HepG2 (cell line): Measurements from ENCODE around the gene IRGM. TPM values are rescaled to one million over a fixed set of nuclear protein-coding genes. Genes with fewer than 3 reads are reported as not detected.

Experiments
- ATAC-seq: fragments of 200-7000 bp; cut with Tn5 transposase; 3 replicates; pipeline ENCODE4 v1.9.1; 2020; ENCODE audit warnings: mild to moderate bottlenecking, moderate library complexity
- BruUV-seq: library from RNA; stranded (reverse); fragments of 400-500 nt; replicated peaks from 2 replicates; lab custom pipeline; 2021; lab: Mats Ljungman, UMichigan
- CTCF ChIA-PET: fragments of 300-600 bp; formaldehyde crosslinking; extraction: SDS; loops from one replicate; lab custom pipeline; 2021; ENCODE audit warnings: low total read pairs, inconsistent platforms, low intra/inter-chr PET ratio; lab: Yijun Ruan, JAX
- POLR2A ChIA-PET: fragments of 350-600 bp; sonication (Branson Sonifier 250); formaldehyde crosslinking; loops from one replicate; lab custom pipeline; 2020; ENCODE audit warnings: antibody characterized with exemption, inconsistent platforms; lab: Yijun Ruan, JAX
- DNase-seq: peaks from one replicate; pipeline ENCODE4 v3.0.0-alpha.2; 2015; ENCODE audit warnings: low spot score
- FAIRE-seq: peaks from 3 replicates; lab custom pipeline; 2011; peaks lifted over from hg19 to GRCh38; lab: Jason Lieb, UNC
- H2AFZ ChIP-seq: one replicate; pipeline ENCODE4 v1.6.1; 2011; ENCODE audit warnings: low read length, inconsistent platforms
- H3K27ac ChIP-seq: fragments of 300-600 bp; 3 replicates; pipeline ENCODE4 v1.8.0; 2011; ENCODE audit warnings: mixed run types, mild to moderate bottlenecking, mixed read lengths, low read length, inconsistent platforms; ENCODE audit not compliant: insufficient read depth; ENCODE audit errors: extremely low read length
- H3K27me3 ChIP-seq, 2 experiments: fragments of 200-600 bp in 1 of 2; 2 replicates in 1 of 2; 3 replicates in 1 of 2; pipeline versions ENCODE4 v1.6.0 to v1.8.0; 2011; ENCODE audit warnings: low read length in 2 of 2, mild to moderate bottlenecking in 2 of 2, moderate library complexity in 2 of 2, inconsistent platforms in 1 of 2; ENCODE audit not compliant: insufficient read depth in 2 of 2, control insufficient read depth in 1 of 2
- H3K36me3 ChIP-seq, 2 experiments: fragments of 200-600 bp in 1 of 2; replicated peaks in 1 of 2; 2 replicates in 1 of 2; 3 replicates in 1 of 2; pipeline versions ENCODE4 v1.5.1 to v1.8.0; 2011; ENCODE audit warnings: low read length in 2 of 2, inconsistent platforms in 1 of 2; ENCODE audit not compliant: insufficient read depth in 2 of 2, control insufficient read depth in 1 of 2
- H3K4me1 ChIP-seq: 2 replicates; pipeline ENCODE4 v1.5.1; 2012; ENCODE audit warnings: low read length, inconsistent platforms; ENCODE audit not compliant: insufficient read depth
- H3K4me2 ChIP-seq: 2 replicates; pipeline ENCODE4 v1.6.0; 2011; ENCODE audit warnings: low read depth, low read length, inconsistent platforms
- H3K4me3 ChIP-seq, 3 experiments: fragments of 200-600 bp in 1 of 3; sonication (generic), shearing (Covaris generic) in 1 of 3; replicated peaks in 1 of 3; 2 replicates each; pipeline ENCODE4 v1.5.1; 2011 to 2016; ENCODE audit warnings: low read length in 3 of 3, inconsistent platforms in 2 of 3, low read depth in 2 of 3, mild to moderate bottlenecking in 2 of 3, control low read depth in 1 of 3, mixed read lengths in 1 of 3; ENCODE audit not compliant: insufficient read depth in 1 of 3
- H3K79me2 ChIP-seq: one replicate; pipeline ENCODE4 v1.6.1; 2011; ENCODE audit warnings: low read length, inconsistent platforms; ENCODE audit not compliant: insufficient read depth
- H3K9ac ChIP-seq: 2 replicates; pipeline ENCODE4 v1.6.0; 2011; ENCODE audit warnings: mild to moderate bottlenecking, low read depth, low read length, inconsistent platforms; ENCODE audit not compliant: insufficient read depth
- H3K9me3 ChIP-seq: 2 replicates; pipeline ENCODE4 v1.5.1; 2012; ENCODE audit warnings: mild to moderate bottlenecking, low read length
- H4K20me1 ChIP-seq: 2 replicates; pipeline ENCODE4 v1.6.0; 2011; ENCODE audit warnings: inconsistent platforms, mild to moderate bottlenecking, low read length, moderate library complexity; ENCODE audit not compliant: insufficient read depth
- BCL6 ChIP-seq: IDR thresholded peaks from 2 replicates; pipeline ENCODE4 v1.6.1; 2016; ENCODE audit warnings: missing genetic modification reagents, missing compliant biosample characterization
- EP300 ChIP-seq, 3 experiments: sonication (generic) in 1 of 3; formaldehyde crosslinking in 1 of 3; IDR thresholded peaks; 2 replicates each; pipeline versions ENCODE4 v1.5.1 to v1.6.1; 2011 to 2020; ENCODE audit warnings: low read depth in 2 of 3, low read length in 2 of 3, borderline replicate concordance in 1 of 3, improper control_type of control experiment in 1 of 3, mild to moderate bottlenecking in 1 of 3, missing genetic modification reagents in 1 of 3, moderate library complexity in 1 of 3
- HNRNPLL ChIP-seq: fragments of 200-400 bp; formaldehyde crosslinking; IDR thresholded peaks from 2 replicates; pipeline ENCODE4 v1.6.1; 2017; ENCODE audit warnings: mild to moderate bottlenecking, low read depth, low read length; ENCODE audit not compliant: poor library complexity, severe bottlenecking
- RXRA ChIP-seq: sonication (generic); formaldehyde crosslinking; IDR thresholded peaks from 2 replicates; pipeline ENCODE4 v1.5.1; 2020; ENCODE audit warnings: missing genetic modification reagents
- SKI ChIP-seq: fragments of 450-650 bp; IDR thresholded peaks from one replicate; pipeline ENCODE4 v1.6.1; 2018; ENCODE audit warnings: mild to moderate bottlenecking; ENCODE audit not compliant: partially characterized antibody
- TCF12 ChIP-seq, 2 experiments: fragments of 450-650 bp in 1 of 2; sonication (generic) in 1 of 2; formaldehyde crosslinking in 1 of 2; IDR thresholded peaks; 2 replicates each; pipeline versions ENCODE4 v1.6.1 to v1.8.0; 2017 to 2022; ENCODE audit warnings: antibody characterized with exemption in 1 of 2, mild to moderate bottlenecking in 1 of 2, missing genetic modification reagents in 1 of 2, moderate library complexity in 1 of 2
- ZNF12 ChIP-seq: sonication (generic); formaldehyde crosslinking; IDR thresholded peaks from 2 replicates; pipeline ENCODE4 v1.5.0; 2020; ENCODE audit warnings: missing genetic modification reagents
- ZNF136 ChIP-seq: sonication (generic); formaldehyde crosslinking; IDR thresholded peaks from 2 replicates; pipeline ENCODE4 v1.8.1; 2022; ENCODE audit warnings: low read depth, mild to moderate bottlenecking, moderate library complexity, missing genetic modification reagents
- ZNF331 ChIP-seq: sonication (generic); formaldehyde crosslinking; IDR thresholded peaks from 2 replicates; pipeline ENCODE4 v1.4.0; 2020; ENCODE audit warnings: missing genetic modification reagents
- ZNF549 ChIP-seq: sonication (generic); formaldehyde crosslinking; IDR thresholded peaks from 2 replicates; pipeline ENCODE4 v1.5.0; 2020; ENCODE audit warnings: missing genetic modification reagents
- ZNF644 ChIP-seq: IDR thresholded peaks from 2 replicates; pipeline ENCODE4 v1.6.1; 2016; ENCODE audit warnings: low read depth
- WGBS: methylation state at CpG from one replicate; pipeline ENCODE4 v1.1.6; 2017; ENCODE audit warnings: low lambda C conversion rate; 5-methylcytosine and 5-hydroxymethylcytosine counted together
- in situ Hi-C: cut with HindIII; loops from 2 replicates; pipeline ENCODE4 v1.10.0; 2017; ENCODE audit warnings: low pct_unique_long_range_greater_than_20kb; ENCODE audit not compliant: extremely low pct_ligation_motif_present
- intact Hi-C: fragments of 100-400 bp; cut with micrococcal nuclease; formaldehyde crosslinking; loops from one replicate; pipeline ENCODE4 v1.10.0; 2022; ENCODE audit not compliant: unreplicated experiment
- polyA plus RNA-seq, 8 experiments: library from polyadenylated mRNA; depleted of rRNA in 3 of 8; stranded (reverse) in 7 of 8; unstranded in 1 of 8; fragments of >200 nt; fragmentation: Illumina TruSeq in 4 of 8; extraction: Trizol in 4 of 8; gene quantifications; 2 replicates each; pipeline versions ENCODE4 v1.2.1 to v1.2.3, GENCODE V29; 2011 to 2016; ENCODE audit warnings: low read depth in 4 of 8, missing spikeins in 1 of 8, mixed read lengths in 1 of 8; ENCODE audit not compliant: insufficient read depth in 1 of 8
- total RNA-seq, 5 experiments: library from RNA; depleted of rRNA; stranded (reverse); fragments of >200 nt; fragmentation: Illumina TruSeq; extraction: Trizol; gene quantifications; 2 replicates each; pipeline ENCODE4 v1.2.3, GENCODE V29; 2016; ENCODE audit warnings: low read depth in 1 of 5
- TF ChIP-seq, protein P1 (sequence below): sonication (generic); formaldehyde crosslinking; IDR thresholded peaks from 2 replicates; pipeline ENCODE4 v1.5.1; 2020; ENCODE audit warnings: mild to moderate bottlenecking, moderate library complexity, missing genetic modification reagents
- TF ChIP-seq, protein P2 (sequence below): IDR thresholded peaks from 2 replicates; pipeline ENCODE4 v1.4.0; 2020; ENCODE audit warnings: mild to moderate bottlenecking, missing genetic modification reagents
- TF ChIP-seq, protein P3 (sequence below): sonication (generic); formaldehyde crosslinking; IDR thresholded peaks from 2 replicates; pipeline ENCODE4 v1.4.0; 2020; ENCODE audit warnings: missing genetic modification reagents
- TF ChIP-seq, protein P4 (sequence below): sonication (generic); formaldehyde crosslinking; IDR thresholded peaks from 2 replicates; pipeline ENCODE4 v1.4.0; 2020; ENCODE audit warnings: missing genetic modification reagents

The IRGM gene
- total and polyA plus RNA-seq, 2 of the 13 experiments (the other 11 are each of a cell fraction or from before 2014, with no cell fraction given), result not detected

DNA sequence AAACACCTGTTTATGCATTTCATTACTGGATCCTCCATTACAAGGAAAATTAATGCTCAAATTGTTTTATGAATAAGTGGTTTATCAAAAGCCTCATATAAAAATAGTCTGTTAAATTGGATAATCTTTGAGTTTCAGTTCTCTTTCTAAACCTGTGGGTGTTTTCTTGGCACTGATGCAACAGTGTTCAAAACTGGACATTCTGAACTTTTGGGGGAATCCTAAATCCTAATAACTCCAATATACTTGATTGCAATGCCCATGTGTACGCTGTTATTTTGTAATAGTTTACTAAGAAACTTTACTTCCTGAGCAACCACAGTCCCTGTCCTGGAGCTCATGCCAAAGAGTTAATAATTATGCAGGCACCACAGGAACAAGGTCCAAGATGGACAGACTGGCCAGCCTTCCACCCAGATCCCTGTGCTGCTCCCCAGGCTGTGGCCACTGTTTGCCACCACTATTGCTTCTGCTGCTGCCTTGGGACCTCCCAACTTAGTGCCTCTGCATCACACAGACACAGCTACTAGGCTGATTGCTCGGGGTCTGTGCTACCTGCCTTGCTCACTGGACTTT, 14.0 kb downstream of the IRGM start:
- H3K27me3 ChIP-seq, result no peaks in the 10 kb centered on the region
- no peak for FAIRE-seq
- BruUV-seq, result no TSS peak
- peaks cover 18% of the 10 kb centered on the region for H3K4me1 ChIP-seq
- in situ Hi-C loops, result no loop called here
- H2AFZ ChIP-seq, result no peak overlapping the region
- H3K9ac ChIP-seq, result no peak overlapping the region
- no peak overlapping the region for H3K27ac ChIP-seq
- ATAC-seq, result peak; percentile 100
- no peaks in the 10 kb centered on the region for H3K36me3 ChIP-seq
- DNase-seq, result peak; percentile 47
- no peaks in the 10 kb centered on the region for H4K20me1 ChIP-seq
- whole genome bisulfite sequencing, result 0% methylated on average over 2 of the region's 2 CpGs
- ChIA-PET POLR2A (no interaction called here), CTCF (no interaction called here)
- H3K79me2 ChIP-seq, result no peaks in the 10 kb centered on the region
- H3K9me3 ChIP-seq, result no peaks in the 10 kb centered on the region
- intact Hi-C loops, result no loop called here
- H3K4me3 ChIP-seq, result peak overlapping the region in 1 of 3 experiments; percentile 35; a peak in 1 of 6 replicates
- peak overlapping the region; percentile 64 for H3K4me2 ChIP-seq
- TF ChIP-seq, protein P1, sequence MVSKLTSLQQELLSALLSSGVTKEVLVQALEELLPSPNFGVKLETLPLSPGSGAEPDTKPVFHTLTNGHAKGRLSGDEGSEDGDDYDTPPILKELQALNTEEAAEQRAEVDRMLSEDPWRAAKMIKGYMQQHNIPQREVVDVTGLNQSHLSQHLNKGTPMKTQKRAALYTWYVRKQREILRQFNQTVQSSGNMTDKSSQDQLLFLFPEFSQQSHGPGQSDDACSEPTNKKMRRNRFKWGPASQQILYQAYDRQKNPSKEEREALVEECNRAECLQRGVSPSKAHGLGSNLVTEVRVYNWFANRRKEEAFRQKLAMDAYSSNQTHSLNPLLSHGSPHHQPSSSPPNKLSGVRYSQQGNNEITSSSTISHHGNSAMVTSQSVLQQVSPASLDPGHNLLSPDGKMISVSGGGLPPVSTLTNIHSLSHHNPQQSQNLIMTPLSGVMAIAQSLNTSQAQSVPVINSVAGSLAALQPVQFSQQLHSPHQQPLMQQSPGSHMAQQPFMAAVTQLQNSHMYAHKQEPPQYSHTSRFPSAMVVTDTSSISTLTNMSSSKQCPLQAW, result peak; percentile 82
- TF ChIP-seq ZNF136, result no peak
- TF ChIP-seq ZNF644 (CRISPR knock-in tag), result peak; percentile 71; the same call in 1 of the 2 replicates
- TF ChIP-seq TCF12 (IDR thresholded peaks at IDR 0.05), result no peak
- TF ChIP-seq TCF12 (CRISPR knock-in tag; IDR thresholded peaks at IDR 0.05), result no peak
- TF ChIP-seq HNRNPLL, result no peak
- TF ChIP-seq EP300 (IDR thresholded peaks at IDR 0.05; ENCODE audit: low read depth in 2 of 2, low read length in 2 of 2), result 0 out of 4 replicates have a peak, but pooled peaks of 1 of the 2 experiments have one; percentile 12
- TF ChIP-seq EP300 (CRISPR knock-in tag; IDR thresholded peaks at IDR 0.05; ENCODE audit: borderline replicate concordance), result no peak
- TF ChIP-seq ZNF12 (CRISPR knock-in tag), result no peak
- no peak for TF ChIP-seq RXRA (CRISPR knock-in tag)
- peak; percentile 44; the same call in 1 of the 2 replicates for TF ChIP-seq ZNF331 (CRISPR knock-in tag)
- peak; percentile 99 for TF ChIP-seq ZNF549 (CRISPR knock-in tag)
- TF ChIP-seq SKI, result no peak
- TF ChIP-seq, protein P2, sequence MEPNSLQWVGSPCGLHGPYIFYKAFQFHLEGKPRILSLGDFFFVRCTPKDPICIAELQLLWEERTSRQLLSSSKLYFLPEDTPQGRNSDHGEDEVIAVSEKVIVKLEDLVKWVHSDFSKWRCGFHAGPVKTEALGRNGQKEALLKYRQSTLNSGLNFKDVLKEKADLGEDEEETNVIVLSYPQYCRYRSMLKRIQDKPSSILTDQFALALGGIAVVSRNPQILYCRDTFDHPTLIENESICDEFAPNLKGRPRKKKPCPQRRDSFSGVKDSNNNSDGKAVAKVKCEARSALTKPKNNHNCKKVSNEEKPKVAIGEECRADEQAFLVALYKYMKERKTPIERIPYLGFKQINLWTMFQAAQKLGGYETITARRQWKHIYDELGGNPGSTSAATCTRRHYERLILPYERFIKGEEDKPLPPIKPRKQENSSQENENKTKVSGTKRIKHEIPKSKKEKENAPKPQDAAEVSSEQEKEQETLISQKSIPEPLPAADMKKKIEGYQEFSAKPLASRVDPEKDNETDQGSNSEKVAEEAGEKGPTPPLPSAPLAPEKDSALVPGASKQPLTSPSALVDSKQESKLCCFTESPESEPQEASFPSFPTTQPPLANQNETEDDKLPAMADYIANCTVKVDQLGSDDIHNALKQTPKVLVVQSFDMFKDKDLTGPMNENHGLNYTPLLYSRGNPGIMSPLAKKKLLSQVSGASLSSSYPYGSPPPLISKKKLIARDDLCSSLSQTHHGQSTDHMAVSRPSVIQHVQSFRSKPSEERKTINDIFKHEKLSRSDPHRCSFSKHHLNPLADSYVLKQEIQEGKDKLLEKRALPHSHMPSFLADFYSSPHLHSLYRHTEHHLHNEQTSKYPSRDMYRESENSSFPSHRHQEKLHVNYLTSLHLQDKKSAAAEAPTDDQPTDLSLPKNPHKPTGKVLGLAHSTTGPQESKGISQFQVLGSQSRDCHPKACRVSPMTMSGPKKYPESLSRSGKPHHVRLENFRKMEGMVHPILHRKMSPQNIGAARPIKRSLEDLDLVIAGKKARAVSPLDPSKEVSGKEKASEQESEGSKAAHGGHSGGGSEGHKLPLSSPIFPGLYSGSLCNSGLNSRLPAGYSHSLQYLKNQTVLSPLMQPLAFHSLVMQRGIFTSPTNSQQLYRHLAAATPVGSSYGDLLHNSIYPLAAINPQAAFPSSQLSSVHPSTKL, result peak; percentile 51
- no peak for TF ChIP-seq BCL6 (CRISPR knock-in tag)
- TF ChIP-seq, protein P3, sequence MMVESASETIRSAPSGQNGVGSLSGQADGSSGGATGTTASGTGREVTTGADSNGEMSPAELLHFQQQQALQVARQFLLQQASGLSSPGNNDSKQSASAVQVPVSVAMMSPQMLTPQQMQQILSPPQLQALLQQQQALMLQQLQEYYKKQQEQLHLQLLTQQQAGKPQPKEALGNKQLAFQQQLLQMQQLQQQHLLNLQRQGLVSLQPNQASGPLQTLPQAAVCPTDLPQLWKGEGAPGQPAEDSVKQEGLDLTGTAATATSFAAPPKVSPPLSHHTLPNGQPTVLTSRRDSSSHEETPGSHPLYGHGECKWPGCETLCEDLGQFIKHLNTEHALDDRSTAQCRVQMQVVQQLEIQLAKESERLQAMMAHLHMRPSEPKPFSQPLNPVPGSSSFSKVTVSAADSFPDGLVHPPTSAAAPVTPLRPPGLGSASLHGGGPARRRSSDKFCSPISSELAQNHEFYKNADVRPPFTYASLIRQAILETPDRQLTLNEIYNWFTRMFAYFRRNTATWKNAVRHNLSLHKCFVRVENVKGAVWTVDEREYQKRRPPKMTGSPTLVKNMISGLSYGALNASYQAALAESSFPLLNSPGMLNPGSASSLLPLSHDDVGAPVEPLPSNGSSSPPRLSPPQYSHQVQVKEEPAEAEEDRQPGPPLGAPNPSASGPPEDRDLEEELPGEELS (CRISPR knock-in tag), result 0 out of 2 replicates have a peak, but pooled peaks have one; percentile 21
- TF ChIP-seq, protein P4, sequence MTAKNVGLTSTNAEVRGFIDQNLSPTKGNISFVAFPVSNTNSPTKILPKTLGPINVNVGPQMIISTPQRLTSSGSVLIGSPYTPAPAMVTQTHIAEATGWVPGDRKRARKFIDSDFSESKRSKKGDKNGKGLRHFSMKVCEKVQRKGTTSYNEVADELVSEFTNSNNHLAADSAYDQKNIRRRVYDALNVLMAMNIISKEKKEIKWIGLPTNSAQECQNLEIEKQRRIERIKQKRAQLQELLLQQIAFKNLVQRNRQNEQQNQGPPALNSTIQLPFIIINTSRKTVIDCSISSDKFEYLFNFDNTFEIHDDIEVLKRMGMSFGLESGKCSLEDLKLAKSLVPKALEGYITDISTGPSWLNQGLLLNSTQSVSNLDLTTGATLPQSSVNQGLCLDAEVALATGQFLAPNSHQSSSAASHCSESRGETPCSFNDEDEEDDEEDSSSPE (CRISPR knock-in tag), result no peak
